Measurements from ENCODE around the gene MIS12.

MIS12 gene

GRCh38 chr17:5481451-5481850, 4.9 kb upstream of the MIS12 start:
- Histone ChIP-seq H3K27ac (ENCODE audit: low read length, poor library complexity, severe bottlenecking) (no peak overlapping the region), H2BK5ac (ENCODE audit: low read depth, low read length, poor library complexity, severe bottlenecking) (no peak overlapping the region), H3K9me3 (ENCODE audit: control insufficient read depth, low read length) (peaks cover 6% of the 10 kb centered on the region), H3K18ac (ENCODE audit: low read depth in 1 of 2, low read length in 2 of 2) (no peak overlapping the region), H2BK120ac (ENCODE audit: low read depth, low read length) (no peak overlapping the region), H2BK12ac (ENCODE audit: low read length in 2 of 2) (no peak overlapping the region), H3K79me1 (replicated peaks; ENCODE audit: low read length, poor library complexity, severe bottlenecking) (peaks cover 35% of the 10 kb centered on the region), H2BK15ac (ENCODE audit: low read depth, poor library complexity, severe bottlenecking) (no peak overlapping the region), H4K8ac (ENCODE audit: low read length) (no peak overlapping the region), H2AFZ (ENCODE audit: low read depth, low read length) (no peak overlapping the region), H4K91ac (ENCODE audit: low read length) (no peak overlapping the region), H3K23ac (ENCODE audit: low read length in 2 of 2) (no peak overlapping the region), H3K4me2 (ENCODE audit: low read length, poor library complexity, severe bottlenecking) (no peak overlapping the region), H3K14ac (ENCODE audit: low read length in 2 of 2) (no peak overlapping the region), H3K4me3 (ENCODE audit: insufficient read depth in 1 of 2, low read depth in 1 of 2, low read length in 2 of 2) (no peak overlapping the region), H2AK5ac (ENCODE audit: low read length, severe bottlenecking) (no peak overlapping the region), H3K9ac (ENCODE audit: low read length) (no peak overlapping the region), H3K36me3 (ENCODE audit: control insufficient read depth in 1 of 2, insufficient read depth in 2 of 2, low read depth in 1 of 2, low read length in 2 of 2) (peaks cover 23 to 86% of the 10 kb centered on the region in 2 experiments), H3K4me1 (ENCODE audit: control insufficient read depth, insufficient read depth, low read depth, low read length) (no peaks in the 10 kb centered on the region), H3K4ac (ENCODE audit: low read depth in 1 of 2, low read length in 2 of 2) (no peak overlapping the region), H3K27me3 (ENCODE audit: control insufficient read depth in 1 of 2, insufficient read depth in 1 of 2, low read length in 2 of 2) (no peaks in the 10 kb centered on the region)
- 100% methylated on average over 4 of the region's 4 CpGs for WGBS
- DNase-seq, result no peak

DNA sequence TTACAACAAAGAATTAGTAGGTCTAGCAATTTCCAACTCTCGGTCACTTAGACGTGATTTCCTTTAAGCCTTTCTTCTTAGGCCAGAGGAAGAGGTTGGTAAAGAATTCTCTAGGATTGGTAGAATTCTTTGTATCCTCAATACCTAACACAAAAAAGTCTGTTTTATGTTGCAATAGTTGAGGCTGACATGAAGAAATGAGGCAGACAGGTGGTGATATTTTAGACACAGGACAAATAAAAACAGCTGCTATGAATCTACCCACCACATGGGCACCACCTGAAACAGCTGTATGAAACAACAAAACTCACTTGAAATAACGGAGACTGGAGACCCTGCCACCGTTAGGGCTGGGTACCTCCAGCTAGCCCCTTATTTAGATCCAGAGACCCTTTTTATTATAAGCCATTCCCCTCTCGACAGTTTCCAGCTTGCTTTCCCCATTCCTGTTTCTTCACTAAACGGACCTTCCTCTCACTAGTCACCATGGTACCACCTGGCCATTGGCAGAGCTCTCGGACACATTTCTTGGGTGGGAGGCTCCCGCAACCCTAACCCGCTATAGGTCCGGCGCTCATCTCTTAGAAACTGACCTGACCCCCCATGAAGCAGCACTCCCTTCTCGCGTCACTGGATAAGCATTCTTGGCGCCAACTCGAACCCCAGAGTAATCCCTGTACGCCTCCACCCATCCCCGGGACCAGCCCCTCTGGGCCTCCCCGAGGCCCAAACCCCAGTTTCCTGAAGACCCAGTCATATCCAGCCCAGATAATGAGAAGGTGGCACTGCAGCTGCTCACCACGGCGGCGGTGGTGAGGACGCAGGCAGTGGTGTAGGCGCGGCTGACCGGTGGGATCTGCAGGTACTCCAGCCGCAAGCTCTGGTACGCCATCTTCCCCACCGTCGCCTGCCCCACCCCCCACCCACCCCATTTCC, 828 bp upstream of the MIS12 start, which contains the start of gene DERL2:
Gene DERL2, minus strand, starts transcription at position 909 of the 936 bp plus-strand sequence. Its CDS starts 17 bp downstream, at position 892.
- no peaks in the 10 kb centered on the region for H3K27me3 ChIP-seq (ENCODE audit: control insufficient read depth in 1 of 2, insufficient read depth in 1 of 2, low read length in 2 of 2)
- H3K14ac ChIP-seq (ENCODE audit: low read length in 2 of 2), result peak within 1 kb of the TSS in 1 of 2 experiments; percentile 89
- peak within 1 kb of the TSS; percentile 95 for H3K4me2 ChIP-seq (ENCODE audit: low read length, poor library complexity, severe bottlenecking)
- H3K4me3 ChIP-seq (ENCODE audit: insufficient read depth in 1 of 2, low read depth in 1 of 2, low read length in 2 of 2), result peak within 1 kb of the TSS; percentile 88 to 94
- under 1% methylated on average over 22 of the region's 29 CpGs for WGBS
- H2BK15ac ChIP-seq (ENCODE audit: low read depth, poor library complexity, severe bottlenecking), result no peak within 1 kb of the TSS
- peak within 1 kb of the TSS in 1 of 2 experiments; percentile 32 for H2BK12ac ChIP-seq (ENCODE audit: low read length in 2 of 2)
- H3K4ac ChIP-seq (ENCODE audit: low read depth in 1 of 2, low read length in 2 of 2), result peak within 1 kb of the TSS; percentile 84 to 99
- peak within 1 kb of the TSS; percentile 87 for H2AFZ ChIP-seq (ENCODE audit: low read depth, low read length)
- peak within 1 kb of the TSS; percentile 100 for H3K27ac ChIP-seq (ENCODE audit: low read length, poor library complexity, severe bottlenecking)
- peak within 1 kb of the TSS in 1 of 2 experiments; percentile 75 for H3K23ac ChIP-seq (ENCODE audit: low read length in 2 of 2)
- H3K9ac ChIP-seq (ENCODE audit: low read length), result peak within 1 kb of the TSS; percentile 97
- peak within 1 kb of the TSS; percentile 99 for H4K91ac ChIP-seq (ENCODE audit: low read length)
- H3K79me1 ChIP-seq (replicated peaks; ENCODE audit: low read length, poor library complexity, severe bottlenecking), result peaks cover 31% of the 10 kb centered on the region
- peak within 1 kb of the TSS; percentile 73 for H2BK120ac ChIP-seq (ENCODE audit: low read depth, low read length)
- H4K8ac ChIP-seq (ENCODE audit: low read length), result peak within 1 kb of the TSS; percentile 99
- no peaks in the 10 kb centered on the region for H3K9me3 ChIP-seq (ENCODE audit: control insufficient read depth, low read length)
- DNase-seq, result no peak
- peaks cover 10 to 70% of the 10 kb centered on the region in 2 experiments for H3K36me3 ChIP-seq (ENCODE audit: control insufficient read depth in 1 of 2, insufficient read depth in 2 of 2, low read depth in 1 of 2, low read length in 2 of 2)
- peak within 1 kb of the TSS; percentile 94 for H2BK5ac ChIP-seq (ENCODE audit: low read depth, low read length, poor library complexity, severe bottlenecking)
- peak within 1 kb of the TSS; percentile 71 for H2AK5ac ChIP-seq (ENCODE audit: low read length, severe bottlenecking)
- peaks cover 6% of the 10 kb centered on the region for H3K4me1 ChIP-seq (ENCODE audit: control insufficient read depth, insufficient read depth, low read depth, low read length)
- peak within 1 kb of the TSS; percentile 98 for H3K18ac ChIP-seq (ENCODE audit: low read depth in 1 of 2, low read length in 2 of 2)

DNA sequence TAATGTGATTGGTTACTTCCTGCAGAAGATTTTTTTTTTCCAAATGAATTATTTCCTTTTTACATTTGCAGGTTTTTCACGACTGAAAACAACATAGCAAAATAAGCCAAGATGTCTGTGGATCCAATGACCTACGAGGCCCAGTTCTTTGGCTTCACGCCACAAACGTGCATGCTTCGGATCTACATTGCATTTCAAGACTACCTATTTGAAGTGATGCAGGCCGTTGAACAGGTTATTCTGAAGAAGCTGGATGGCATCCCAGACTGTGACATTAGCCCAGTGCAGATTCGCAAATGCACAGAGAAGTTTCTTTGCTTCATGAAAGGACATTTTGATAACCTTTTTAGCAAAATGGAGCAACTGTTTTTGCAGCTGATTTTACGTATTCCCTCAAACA, 2.4 kb downstream of the MIS12 start:
- Histone ChIP-seq H3K4me2 (ENCODE audit: low read length, poor library complexity, severe bottlenecking) (no peak overlapping the region), H3K4me3 (ENCODE audit: insufficient read depth in 1 of 2, low read depth in 1 of 2, low read length in 2 of 2) (no peak overlapping the region), H3K4me1 (ENCODE audit: control insufficient read depth, insufficient read depth, low read depth, low read length) (peaks cover 6% of the 10 kb centered on the region), H3K9ac (ENCODE audit: low read length) (no peak overlapping the region), H2BK12ac (ENCODE audit: low read length in 2 of 2) (no peak overlapping the region), H4K8ac (ENCODE audit: low read length) (no peak overlapping the region), H3K79me1 (replicated peaks; ENCODE audit: low read length, poor library complexity, severe bottlenecking) (peaks cover 20% of the 10 kb centered on the region), H3K27me3 (ENCODE audit: control insufficient read depth in 1 of 2, insufficient read depth in 1 of 2, low read length in 2 of 2) (no peaks in the 10 kb centered on the region), H2AK5ac (ENCODE audit: low read length, severe bottlenecking) (no peak overlapping the region), H3K4ac (ENCODE audit: low read depth in 1 of 2, low read length in 2 of 2) (no peak overlapping the region), H3K14ac (ENCODE audit: low read length in 2 of 2) (no peak overlapping the region), H3K36me3 (ENCODE audit: control insufficient read depth in 1 of 2, insufficient read depth in 2 of 2, low read depth in 1 of 2, low read length in 2 of 2) (peaks cover 6 to 42% of the 10 kb centered on the region in 2 experiments), H3K18ac (ENCODE audit: low read depth in 1 of 2, low read length in 2 of 2) (no peak overlapping the region), H2BK120ac (ENCODE audit: low read depth, low read length) (no peak overlapping the region), H2BK5ac (ENCODE audit: low read depth, low read length, poor library complexity, severe bottlenecking) (no peak overlapping the region), H4K91ac (ENCODE audit: low read length) (no peak overlapping the region), H2AFZ (ENCODE audit: low read depth, low read length) (no peak overlapping the region), H2BK15ac (ENCODE audit: low read depth, poor library complexity, severe bottlenecking) (no peak overlapping the region), H3K23ac (ENCODE audit: low read length in 2 of 2) (no peak overlapping the region), H3K9me3 (ENCODE audit: control insufficient read depth, low read length) (no peaks in the 10 kb centered on the region), H3K27ac (ENCODE audit: low read length, poor library complexity, severe bottlenecking) (no peak overlapping the region)
- no peak for DNase-seq
- 97% methylated on average over 7 of the region's 8 CpGs for WGBS

- Histone ChIP-seq H3K18ac (ENCODE audit: low read depth in 1 of 2, low read length in 2 of 2) (no peak overlapping the region), H3K4ac (ENCODE audit: low read depth in 1 of 2, low read length in 2 of 2) (no peak overlapping the region)
- WGBS, result no CpG with 5 or more reads among the region's 2 CpGs
Measured at GRCh38 chr17:5492970-5493369, 6.6 kb downstream of the MIS12 start.

More at GRCh38 chr17:5492970-5493369, 6.6 kb downstream of the MIS12 start:
- Histone ChIP-seq H4K8ac (ENCODE audit: low read length) (no peak overlapping the region), H4K91ac (ENCODE audit: low read length) (no peak overlapping the region), H3K27ac (ENCODE audit: low read length, poor library complexity, severe bottlenecking) (no peak overlapping the region), H3K9ac (ENCODE audit: low read length) (no peak overlapping the region), H3K4me1 (ENCODE audit: control insufficient read depth, insufficient read depth, low read depth, low read length) (no peaks in the 10 kb centered on the region), H2BK120ac (ENCODE audit: low read depth, low read length) (no peak overlapping the region), H3K9me3 (ENCODE audit: control insufficient read depth, low read length) (no peaks in the 10 kb centered on the region), H2BK12ac (ENCODE audit: low read length in 2 of 2) (no peak overlapping the region), H3K14ac (ENCODE audit: low read length in 2 of 2) (no peak overlapping the region), H3K4me2 (ENCODE audit: low read length, poor library complexity, severe bottlenecking) (no peak overlapping the region), H3K79me1 (replicated peaks; ENCODE audit: low read length, poor library complexity, severe bottlenecking) (peaks cover 13% of the 10 kb centered on the region), H3K36me3 (ENCODE audit: control insufficient read depth in 1 of 2, insufficient read depth in 2 of 2, low read depth in 1 of 2, low read length in 2 of 2) (peaks cover 6 to 29% of the 10 kb centered on the region in 2 experiments), H2BK5ac (ENCODE audit: low read depth, low read length, poor library complexity, severe bottlenecking) (no peak overlapping the region), H3K23ac (ENCODE audit: low read length in 2 of 2) (no peak overlapping the region), H2BK15ac (ENCODE audit: low read depth, poor library complexity, severe bottlenecking) (no peak overlapping the region), H2AK5ac (ENCODE audit: low read length, severe bottlenecking) (no peak overlapping the region), H2AFZ (ENCODE audit: low read depth, low read length) (no peak overlapping the region), H3K4me3 (ENCODE audit: insufficient read depth in 1 of 2, low read depth in 1 of 2, low read length in 2 of 2) (no peak overlapping the region), H3K27me3 (ENCODE audit: control insufficient read depth in 1 of 2, insufficient read depth in 1 of 2, low read length in 2 of 2) (no peaks in the 10 kb centered on the region)
- DNase-seq, result no peak
